Mesothelial cell of epicardium (in vitro differentiated cells): Measurements from ENCODE around the gene ZNF697. TPM values are rescaled to one million over a fixed set of nuclear protein-coding genes. Genes with fewer than 3 reads are reported as not detected.
A peak's percentile ranks its signal among the peaks of the same experiment; 100 is the strongest.

Experiments used
- DNase-seq, 2 experiments: peaks; one replicate each; pipeline ENCODE4 v3.0.0; 2021; ENCODE audit warnings: low spot score in 2 of 2; ENCODE audit not compliant: unreplicated experiment in 2 of 2
- H3K27ac Mint-ChIP-seq: 2 replicates; pipeline ENCODE4 v1.8.0; 2021; ENCODE audit warnings: mixed read lengths
- H3K27me3 Mint-ChIP-seq: 2 replicates; pipeline ENCODE4 v1.8.0; 2021; ENCODE audit warnings: low read depth, mixed read lengths
- H3K36me3 Mint-ChIP-seq: 2 replicates; pipeline ENCODE4 v1.8.0; 2021; ENCODE audit warnings: mixed read lengths
- H3K4me1 Mint-ChIP-seq: 2 replicates; pipeline ENCODE4 v1.8.0; 2021; ENCODE audit warnings: mixed read lengths
- H3K4me3 Mint-ChIP-seq: 2 replicates; pipeline ENCODE4 v1.8.0; 2021; ENCODE audit warnings: mild to moderate bottlenecking, moderate library complexity, mixed read lengths
- H3K9me3 Mint-ChIP-seq: 2 replicates; pipeline ENCODE4 v1.8.0; 2021; ENCODE audit warnings: mixed read lengths
- total RNA-seq: library from RNA; stranded (reverse); gene quantifications from 3 replicates; pipeline ENCODE4 v1.2.1, GENCODE V29; 2021
- TF ChIP-seq, protein P1 (sequence below): fragments of 200-600 bp; sonication (generic); IDR thresholded peaks from one replicate; pipeline ENCODE4 v1.5.0; 2021; ENCODE audit warnings: antibody characterized with exemption; ENCODE audit not compliant: unreplicated experiment

Gene ZNF697
- total RNA-seq, 1 donor from 2014 or later, result 21.8 TPM

DNA sequence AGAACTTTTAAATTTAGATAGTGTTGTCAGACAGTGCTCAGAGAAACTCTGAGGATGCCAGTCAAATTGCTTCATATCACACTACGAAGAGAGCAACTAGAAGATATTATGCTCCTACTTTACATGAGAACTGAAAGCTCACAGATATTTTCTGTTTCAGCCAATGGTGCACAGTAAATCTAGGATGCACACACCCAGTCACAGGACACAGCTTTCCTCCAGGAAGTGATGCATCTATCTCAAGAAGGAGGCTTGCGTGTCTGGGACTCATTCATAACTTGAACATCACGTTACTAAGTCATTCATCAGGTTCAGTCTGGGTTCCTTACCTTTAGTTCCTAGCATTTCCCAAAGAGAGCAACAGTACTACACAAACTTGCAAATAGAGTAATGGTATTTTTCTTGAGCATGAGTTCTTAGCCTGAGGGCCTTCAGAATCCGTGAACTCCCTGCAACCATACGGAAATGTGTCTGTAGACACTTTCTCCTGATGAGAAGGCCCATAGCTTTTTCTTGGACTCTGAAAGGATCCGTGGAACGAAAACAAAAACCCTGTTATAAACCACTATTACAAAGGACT lies 12.2 kb downstream of the ZNF697 start:
- TF ChIP-seq, protein P1, sequence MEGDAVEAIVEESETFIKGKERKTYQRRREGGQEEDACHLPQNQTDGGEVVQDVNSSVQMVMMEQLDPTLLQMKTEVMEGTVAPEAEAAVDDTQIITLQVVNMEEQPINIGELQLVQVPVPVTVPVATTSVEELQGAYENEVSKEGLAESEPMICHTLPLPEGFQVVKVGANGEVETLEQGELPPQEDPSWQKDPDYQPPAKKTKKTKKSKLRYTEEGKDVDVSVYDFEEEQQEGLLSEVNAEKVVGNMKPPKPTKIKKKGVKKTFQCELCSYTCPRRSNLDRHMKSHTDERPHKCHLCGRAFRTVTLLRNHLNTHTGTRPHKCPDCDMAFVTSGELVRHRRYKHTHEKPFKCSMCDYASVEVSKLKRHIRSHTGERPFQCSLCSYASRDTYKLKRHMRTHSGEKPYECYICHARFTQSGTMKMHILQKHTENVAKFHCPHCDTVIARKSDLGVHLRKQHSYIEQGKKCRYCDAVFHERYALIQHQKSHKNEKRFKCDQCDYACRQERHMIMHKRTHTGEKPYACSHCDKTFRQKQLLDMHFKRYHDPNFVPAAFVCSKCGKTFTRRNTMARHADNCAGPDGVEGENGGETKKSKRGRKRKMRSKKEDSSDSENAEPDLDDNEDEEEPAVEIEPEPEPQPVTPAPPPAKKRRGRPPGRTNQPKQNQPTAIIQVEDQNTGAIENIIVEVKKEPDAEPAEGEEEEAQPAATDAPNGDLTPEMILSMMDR, result no peak
- no peak for DNase-seq
- Mint-ChIP-seq H3K4me1 (peaks cover 43% of the 10 kb centered on the region), H3K4me3 (no peak overlapping the region), H3K27me3 (no peaks in the 10 kb centered on the region), H3K36me3 (peaks cover 3% of the 10 kb centered on the region), H3K27ac (no peak overlapping the region), H3K9me3 (no peaks in the 10 kb centered on the region)

DNA sequence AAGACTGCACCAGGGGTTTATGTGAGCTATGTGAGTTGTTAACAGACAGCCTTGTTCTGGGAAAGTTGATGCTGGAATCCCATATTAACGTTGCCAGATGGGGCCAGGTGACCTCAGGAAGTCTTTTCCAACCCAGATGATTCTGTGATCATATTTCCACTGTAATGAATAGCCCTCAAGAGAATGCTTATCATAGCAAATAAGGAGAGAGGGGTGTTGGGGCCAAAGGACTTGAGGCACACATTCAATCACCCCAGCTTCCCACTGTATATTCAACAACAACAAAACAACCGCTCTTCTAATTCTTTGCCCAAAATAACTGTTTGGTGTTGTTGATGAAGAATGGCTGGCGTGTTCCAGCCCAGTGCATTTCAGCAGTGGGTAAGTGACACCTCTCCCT lies 14.1 kb downstream of the ZNF697 start:
- Mint-ChIP-seq H3K27me3 (no peaks in the 10 kb centered on the region), H3K36me3 (peaks cover 7% of the 10 kb centered on the region), H3K4me3 (no peak overlapping the region), H3K27ac (peak overlapping the region; percentile 43), H3K9me3 (no peaks in the 10 kb centered on the region), H3K4me1 (peaks cover 40% of the 10 kb centered on the region)
- TF ChIP-seq, protein P1, result no peak
- no peak for DNase-seq

DNA sequence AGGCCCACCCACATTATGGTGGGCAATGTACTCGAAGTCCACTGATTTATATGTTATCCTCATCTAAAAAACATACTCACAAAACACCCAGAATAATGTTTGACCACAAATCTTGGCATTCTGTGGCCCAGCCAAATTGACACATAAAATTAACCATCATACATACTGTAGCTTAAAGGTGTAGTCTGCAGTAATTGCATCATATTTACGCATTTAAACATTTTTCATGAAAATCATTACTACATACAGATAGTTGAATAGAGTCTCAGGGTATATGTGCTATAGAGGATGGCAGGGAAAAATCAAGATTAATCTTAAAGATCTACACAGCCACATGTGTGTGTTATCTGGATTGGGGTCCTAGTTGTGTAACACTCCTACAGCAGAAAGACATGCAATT lies 14.5 kb downstream of the ZNF697 start:
- TF ChIP-seq, protein P1, result no peak
- Mint-ChIP-seq H3K4me3 (no peak overlapping the region), H3K9me3 (no peaks in the 10 kb centered on the region), H3K4me1 (peaks cover 40% of the 10 kb centered on the region), H3K27ac (peak overlapping the region; percentile 43), H3K27me3 (no peaks in the 10 kb centered on the region), H3K36me3 (peaks cover 7% of the 10 kb centered on the region)
- no peak for DNase-seq

DNA sequence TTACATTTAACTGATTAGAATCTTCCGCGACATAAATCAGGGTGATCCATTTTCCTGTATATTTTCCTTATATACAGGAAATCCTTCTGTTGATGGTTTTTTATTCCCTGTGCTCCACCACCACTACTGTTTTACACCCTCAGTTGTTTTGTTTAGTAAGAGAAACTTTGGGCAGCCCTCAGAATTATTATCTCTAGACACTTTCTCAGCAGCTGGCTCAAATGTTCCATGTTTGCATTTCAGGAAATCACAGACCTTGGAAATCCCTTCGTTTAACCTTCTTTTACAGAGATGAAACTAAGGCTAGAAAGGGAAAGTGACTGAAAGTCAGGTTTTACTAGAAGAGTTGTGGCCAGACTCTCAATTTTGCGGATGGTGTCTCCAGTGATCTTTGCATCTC lies 15.2 kb downstream of the ZNF697 start:
- DNase-seq, result no peak
- H3K27me3 Mint-ChIP-seq, result no peaks in the 10 kb centered on the region
- TF ChIP-seq, protein P1, result no peak
- H3K27ac Mint-ChIP-seq, result peak overlapping the region; percentile 30
- H3K4me3 Mint-ChIP-seq, result no peak overlapping the region
- no peaks in the 10 kb centered on the region for H3K9me3 Mint-ChIP-seq
- H3K36me3 Mint-ChIP-seq, result peaks cover 7% of the 10 kb centered on the region
- H3K4me1 Mint-ChIP-seq, result peaks cover 40% of the 10 kb centered on the region

DNA sequence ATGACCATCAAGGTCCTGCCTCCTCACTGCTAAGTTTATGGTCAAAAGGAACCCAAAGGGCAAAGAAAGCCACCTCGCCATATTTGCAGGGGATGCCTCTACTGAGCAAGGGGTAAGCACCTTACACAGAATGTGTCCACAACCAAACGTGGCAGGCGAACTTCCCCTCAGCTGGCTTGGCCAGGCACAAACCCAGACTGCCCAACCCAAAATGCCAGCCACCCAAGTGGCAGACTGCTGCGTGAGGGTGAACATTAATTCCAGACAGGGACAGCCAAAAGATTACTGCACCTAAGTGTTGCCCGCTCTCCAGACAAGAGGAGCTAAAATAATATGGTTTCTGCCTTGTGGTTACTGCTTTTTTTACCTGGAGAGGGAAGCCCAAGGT lies 16.0 kb downstream of the ZNF697 start:
- H3K4me1 Mint-ChIP-seq, result peaks cover 44% of the 10 kb centered on the region
- H3K27me3 Mint-ChIP-seq, result no peaks in the 10 kb centered on the region
- no peaks in the 10 kb centered on the region for H3K9me3 Mint-ChIP-seq
- DNase-seq, result no peak
- TF ChIP-seq, protein P1, result no peak
- H3K4me3 Mint-ChIP-seq, result no peak overlapping the region
- peak overlapping the region; percentile 70 for H3K27ac Mint-ChIP-seq
- peaks cover 7% of the 10 kb centered on the region for H3K36me3 Mint-ChIP-seq
